HG02970 (cell line): ENCODE measurements around the gene MYB.

Experiments
- ATAC-seq: cut with Tn5 transposase; IDR thresholded peaks from one replicate; pipeline ENCODE4 v1.9.1; 2021; ENCODE audit warnings: mild to moderate bottlenecking, moderate library complexity, moderate number of reproducible peaks; ENCODE audit not compliant: unreplicated experiment, low FRiP score

The MYB gene

DNA sequence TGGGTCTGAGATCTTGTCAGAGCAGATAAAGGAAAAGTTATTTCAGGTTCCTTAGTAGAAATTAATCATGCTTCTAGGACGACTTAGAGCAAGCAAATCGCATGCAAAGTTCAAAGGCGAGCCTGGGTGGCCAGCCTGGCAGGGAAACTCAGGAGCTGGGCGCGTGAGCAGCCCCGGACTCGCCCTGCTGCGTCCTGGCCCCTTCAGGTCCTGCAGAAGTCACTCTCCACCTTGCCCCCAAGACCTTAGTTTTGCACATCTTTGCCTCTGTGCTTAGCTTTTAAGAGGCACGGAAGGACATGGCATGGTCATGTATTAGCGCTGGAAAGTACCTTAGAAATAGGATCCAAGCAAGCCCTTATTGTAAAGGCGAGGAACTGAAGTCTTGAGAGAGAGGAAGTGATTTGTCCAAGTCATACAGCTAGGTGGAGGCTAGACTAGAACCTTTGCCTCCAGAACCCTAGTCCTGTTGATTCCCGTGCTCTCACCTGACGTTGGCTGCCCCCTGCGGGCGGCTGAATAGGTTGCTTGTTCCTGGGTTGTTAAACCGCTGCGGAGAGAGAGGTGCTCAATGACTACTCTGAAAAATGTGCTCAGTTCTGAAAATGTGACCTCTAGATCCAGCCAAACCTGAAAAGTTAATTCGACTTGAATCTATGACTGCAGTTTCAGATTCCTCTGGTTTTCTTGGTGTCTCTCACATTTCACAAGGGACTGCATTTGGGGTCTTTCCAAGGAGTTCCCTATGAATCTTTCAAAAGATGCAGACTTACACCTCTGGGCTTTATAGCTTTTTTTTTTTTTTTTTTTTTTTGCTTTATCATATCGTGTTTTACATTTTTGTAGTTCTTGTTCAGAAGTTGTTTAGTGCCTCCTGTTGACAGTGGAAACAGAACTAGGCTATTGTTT is 2.7 kb downstream of the MYB start:
- ATAC-seq, result no peak

DNA sequence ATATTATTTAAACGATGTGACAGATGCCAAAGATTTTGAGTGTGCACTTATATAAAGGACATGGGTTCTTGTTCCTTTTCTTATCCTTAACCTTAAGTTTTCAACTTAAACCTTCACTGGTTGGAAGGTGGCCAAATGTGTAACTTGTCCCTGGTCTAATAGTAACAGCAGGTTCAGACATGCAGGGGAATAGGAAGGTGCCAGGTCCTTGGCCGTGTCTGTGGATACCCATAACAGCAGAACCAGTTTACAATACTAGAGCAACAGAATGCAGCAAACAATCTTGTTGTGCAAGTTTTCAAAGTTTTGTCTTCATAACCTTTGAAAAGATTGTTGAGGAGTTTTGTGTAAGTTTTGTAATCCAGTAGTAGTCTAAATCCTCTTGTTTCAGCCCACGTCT is 4.4 kb downstream of the MYB start:
- ATAC-seq, result no peak

DNA sequence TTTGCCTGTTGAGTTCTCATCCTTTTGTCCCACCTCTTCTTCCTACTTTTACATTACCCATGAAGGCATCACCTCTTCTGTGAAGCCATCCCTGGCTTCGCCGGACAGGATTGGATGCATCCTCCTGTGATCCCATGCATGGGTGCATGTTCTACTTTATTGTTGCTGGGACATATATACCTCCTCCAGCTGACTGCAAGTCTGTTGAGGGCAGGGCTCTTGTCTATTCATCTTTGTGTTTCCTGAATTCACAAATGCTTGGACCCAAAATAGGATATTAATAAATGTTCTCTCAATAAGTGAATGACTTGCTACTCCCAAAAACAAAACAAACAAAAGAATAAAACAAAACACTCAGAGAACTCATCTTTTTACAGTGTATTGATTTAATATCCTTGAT is 5.1 kb downstream of the MYB start:
- no peak for ATAC-seq

DNA sequence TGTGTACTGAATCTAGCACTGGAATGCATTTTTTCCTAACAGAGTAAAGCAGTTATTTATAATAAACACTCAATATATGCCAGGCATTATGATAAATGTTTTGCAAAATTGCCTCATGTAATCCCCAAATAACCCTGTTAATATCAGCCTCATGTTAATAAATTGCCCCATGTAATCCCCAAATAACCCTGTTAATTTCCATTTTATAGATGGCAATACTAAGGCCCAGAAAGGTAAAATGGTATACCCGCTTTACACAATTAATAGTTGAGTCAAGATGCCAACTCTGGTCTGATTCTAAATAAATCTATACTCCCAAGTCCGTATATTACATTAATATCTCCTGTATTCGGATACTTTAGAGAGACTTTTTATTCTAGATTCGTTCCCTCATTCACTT is 6.3 kb downstream of the MYB start:
- no peak for ATAC-seq

DNA sequence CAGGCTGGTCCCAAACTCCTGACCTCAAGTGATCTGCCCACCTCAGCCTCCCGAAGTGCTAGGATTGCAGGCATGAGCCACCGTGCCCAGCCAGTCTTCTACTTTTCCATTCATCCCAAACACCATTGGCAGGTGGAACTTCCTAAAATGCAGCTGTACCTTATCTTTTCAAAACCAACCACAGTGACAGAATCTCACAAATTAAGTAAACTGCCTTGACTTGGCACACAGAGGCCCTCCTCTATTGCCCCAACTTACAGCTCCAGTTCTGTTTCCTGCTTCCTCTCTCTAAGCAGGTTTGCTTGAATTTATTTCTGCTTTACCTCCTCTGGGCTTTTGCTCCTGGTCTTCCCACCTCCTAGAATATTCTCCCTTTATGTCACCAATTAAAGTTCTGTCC is 7.6 kb downstream of the MYB start:
- ATAC-seq, result no peak

DNA sequence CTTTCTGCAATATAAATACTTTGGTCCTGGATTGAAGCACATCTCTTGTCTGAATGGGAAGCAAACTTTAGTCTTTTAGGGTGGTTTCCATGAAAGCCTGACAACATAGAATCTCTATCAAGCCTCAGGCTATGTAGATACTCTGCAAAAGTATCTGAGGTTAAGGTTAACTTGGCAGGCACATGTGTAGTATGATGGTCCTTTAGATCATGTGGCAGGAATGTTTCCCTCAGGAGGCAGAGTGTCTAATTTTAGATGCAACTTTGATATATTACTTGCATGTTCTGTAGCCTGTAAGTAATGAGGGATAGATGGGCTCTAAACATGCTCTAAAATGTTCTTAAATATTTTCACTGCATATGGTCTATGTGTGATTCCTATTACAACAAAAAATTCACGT is 8.2 kb downstream of the MYB start:
- ATAC-seq, result no peak

DNA sequence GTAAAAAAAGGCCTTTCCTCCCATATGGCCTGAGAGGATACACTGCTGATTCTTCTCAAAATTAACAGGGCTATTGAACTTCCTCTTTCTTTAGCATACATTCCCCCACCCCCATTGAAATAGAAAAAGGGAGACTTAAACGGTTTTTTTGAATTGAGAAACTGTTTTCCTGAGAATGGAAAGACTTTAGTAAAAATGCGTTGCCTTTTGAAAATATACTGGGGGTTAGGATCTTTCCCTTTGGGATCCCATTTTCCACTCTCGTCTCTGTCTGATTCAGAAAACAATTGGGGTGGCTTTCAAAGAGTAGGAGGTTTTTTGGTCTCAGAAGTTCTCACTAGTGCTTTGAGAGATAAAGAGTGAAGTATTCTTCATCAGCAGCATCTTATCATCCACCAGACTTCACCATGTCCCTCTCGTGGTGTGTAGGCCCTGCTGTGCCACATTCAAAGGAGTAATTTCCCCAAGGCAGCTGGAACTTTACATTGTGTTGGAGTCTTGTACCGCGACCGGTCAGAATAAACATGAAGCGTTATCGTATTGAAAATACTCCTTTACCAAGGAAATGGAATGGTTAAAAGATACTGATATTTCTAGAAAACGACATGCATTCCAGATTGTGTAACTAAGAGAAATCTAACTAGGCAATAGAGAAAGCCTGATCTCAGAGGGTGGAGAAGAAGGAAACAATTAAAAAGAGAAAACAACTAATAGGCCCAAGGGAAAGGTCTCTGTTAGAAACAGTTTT is 10.6 kb downstream of the MYB start:
- no peak for ATAC-seq

DNA sequence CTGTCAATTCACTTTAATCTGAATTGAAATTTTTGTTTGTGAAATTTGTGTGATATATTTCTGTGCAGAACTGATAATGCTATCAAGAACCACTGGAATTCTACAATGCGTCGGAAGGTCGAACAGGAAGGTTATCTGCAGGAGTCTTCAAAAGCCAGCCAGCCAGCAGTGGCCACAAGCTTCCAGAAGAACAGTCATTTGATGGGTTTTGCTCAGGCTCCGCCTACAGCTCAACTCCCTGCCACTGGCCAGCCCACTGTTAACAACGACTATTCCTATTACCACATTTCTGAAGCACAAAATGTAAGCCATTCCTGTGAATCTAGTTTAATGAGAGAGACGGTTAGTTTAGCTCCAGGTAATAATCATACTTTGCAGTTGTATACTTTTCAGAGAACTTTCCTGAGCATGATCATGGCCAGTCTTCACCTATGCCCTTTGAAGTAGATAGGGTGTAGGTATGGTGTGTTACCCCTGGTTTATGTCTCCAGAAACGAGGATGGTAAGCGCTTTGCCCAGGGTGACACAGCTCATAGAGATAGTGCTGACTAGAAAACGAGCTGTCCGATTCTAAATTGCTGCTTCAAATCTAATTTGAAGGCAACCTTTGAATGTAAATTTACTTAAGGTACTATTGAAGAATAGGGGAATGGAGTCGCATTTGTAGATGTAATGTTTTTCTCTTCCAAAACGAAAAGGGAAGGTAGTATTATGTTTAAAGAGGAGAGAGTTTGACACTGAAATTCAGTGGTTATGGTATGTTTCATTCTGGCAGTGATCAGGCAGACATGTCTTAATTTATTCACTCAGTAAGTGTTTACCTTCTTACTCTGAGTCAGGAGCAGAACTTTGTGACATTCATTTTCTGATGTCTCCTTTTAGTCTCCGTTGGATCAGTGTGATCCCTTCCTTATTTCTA is 11.4 kb downstream of the MYB start:
- no peak for ATAC-seq

DNA sequence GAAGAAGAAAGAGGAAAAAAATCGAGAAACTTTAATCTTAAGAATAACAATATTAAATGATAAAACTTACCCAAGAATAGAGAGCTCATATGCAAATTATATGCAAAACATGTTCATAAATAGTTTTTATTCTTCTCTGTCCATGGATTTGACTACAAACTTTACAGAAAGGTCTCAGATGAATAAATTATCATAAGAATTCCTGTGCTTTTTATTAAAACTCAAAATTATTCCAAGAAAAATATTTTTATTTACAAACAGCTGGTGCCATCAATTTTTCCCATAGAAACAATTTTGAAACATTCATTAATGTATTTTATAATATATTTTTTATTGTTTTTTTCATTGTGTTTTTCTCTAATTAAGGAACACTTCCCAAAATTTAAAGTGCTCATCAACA is 12.1 kb downstream of the MYB start:
- ATAC-seq, result no peak

DNA sequence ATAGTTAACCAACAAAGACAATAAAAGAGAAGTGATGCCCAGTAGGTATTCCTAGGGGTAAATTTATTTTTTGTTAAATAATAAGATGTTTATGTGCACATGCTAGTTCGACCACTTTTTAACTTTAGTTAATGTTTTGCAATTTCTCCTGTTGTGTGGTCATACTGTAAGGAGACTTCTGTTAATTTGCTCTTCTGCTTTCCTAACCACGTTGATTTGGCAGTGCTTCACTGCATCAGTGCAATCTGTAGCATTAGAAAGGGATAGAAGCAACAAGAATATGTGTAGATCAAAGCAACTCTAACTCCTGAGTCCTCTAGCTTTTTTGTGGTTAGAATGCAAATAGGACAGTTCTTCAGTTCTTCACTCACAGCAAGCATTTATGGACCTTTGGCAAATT is 13.9 kb downstream of the MYB start:
- no peak for ATAC-seq

DNA sequence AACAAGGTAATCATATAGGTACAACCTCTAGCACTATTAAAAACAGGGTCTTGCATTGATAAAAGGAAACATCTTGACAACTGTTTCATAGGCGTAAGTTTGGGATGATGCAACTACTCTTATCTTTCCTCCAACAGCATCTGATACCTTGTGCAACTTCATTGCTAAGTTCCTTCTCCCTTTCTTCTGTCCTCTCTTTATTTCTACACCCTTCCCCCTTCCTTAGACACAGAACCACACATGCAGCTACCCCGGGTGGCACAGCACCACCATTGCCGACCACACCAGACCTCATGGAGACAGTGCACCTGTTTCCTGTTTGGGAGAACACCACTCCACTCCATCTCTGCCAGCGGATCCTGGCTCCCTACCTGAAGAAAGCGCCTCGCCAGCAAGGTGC is 14.4 kb downstream of the MYB start:
- no peak for ATAC-seq

DNA sequence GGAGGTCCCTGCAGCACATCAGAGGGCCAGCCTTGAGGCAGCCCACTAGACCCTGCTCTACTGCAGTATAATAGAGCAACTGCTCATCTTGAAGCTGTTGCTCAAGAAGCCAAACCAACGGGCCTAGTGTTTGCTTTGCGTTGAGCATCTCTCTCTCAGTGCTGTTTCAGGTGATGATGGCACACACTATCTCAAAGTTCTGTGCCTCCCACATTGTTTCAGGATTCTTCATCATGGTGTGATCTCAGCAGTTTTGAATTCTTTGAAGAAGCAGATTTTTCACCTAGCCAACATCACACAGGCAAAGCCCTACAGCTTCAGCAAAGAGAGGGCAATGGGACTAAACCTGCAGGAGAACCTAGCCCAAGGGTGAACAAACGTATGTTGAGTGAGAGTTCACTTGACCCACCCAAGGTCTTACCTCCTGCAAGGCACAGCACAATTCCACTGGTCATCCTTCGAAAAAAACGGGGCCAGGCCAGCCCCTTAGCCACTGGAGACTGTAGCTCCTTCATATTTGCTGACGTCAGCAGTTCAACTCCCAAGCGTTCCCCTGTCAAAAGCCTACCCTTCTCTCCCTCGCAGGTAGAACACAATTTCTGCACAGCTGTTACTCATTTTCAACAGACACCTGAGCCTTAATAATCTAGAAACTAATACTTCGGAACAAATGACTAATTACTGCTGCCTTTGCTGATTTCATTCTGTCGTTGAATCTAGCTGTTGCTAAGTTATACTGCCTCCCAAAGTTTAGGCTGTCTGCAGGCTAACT is 15.8 kb downstream of the MYB start:
- no peak for ATAC-seq

DNA sequence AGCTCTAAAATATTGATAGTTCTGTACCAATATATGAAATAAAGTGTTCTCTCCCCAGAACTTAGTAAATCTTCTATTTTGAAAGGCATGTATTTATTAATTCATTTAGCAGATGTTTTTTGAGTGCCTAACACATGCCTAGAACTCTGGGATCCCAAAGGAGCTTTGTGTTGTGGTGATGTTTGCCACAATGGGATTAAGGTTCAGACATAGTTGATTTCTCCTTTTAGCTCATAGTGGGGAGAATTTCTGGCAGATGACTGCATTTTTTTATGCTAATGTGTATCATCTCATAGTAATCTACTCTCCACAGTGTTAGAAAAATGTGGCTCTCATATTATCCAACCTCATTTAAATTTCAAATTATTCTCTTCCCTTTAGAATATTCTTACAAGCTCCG is 21.7 kb downstream of the MYB start:
- no peak for ATAC-seq

DNA sequence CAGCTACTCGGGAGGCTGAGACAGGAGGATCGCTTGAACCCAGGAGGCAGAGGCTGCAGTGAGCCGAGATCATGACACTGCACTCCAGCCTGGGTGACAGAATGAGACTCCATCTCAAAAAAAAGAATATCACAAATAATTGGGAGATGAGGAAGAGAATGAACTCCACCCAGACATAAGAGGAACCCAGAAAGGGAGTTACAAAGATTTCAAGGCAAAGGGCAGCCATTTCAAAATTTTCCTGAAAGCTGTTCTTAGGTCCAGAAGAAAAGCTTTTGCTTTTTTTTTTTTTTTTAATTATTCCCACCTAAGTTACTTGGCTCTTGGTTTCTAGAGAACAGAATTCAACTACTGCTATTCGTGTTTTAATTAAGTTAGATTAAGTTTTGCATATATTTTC is 23.8 kb downstream of the MYB start:
- ATAC-seq, result no peak

DNA sequence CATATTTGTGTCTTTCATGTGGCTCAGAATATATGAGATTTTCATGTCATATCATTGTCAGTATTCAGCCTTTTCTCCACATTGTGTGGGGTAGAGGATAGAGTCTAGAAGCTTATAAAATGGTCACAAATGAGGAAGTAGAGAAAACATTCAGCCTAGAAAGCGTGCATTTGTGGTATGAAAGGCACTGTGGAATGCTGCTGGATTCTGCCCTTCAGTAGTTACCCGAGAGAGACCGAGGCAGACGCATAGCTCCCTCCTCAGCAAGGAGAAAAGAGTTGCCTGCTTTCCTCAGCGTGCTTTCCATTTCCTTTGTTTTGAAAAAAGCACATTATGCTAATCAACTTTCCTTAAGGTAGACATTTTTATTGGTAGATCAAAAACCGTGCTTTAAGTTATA is 28.7 kb downstream of the MYB start:
- ATAC-seq, result no peak

DNA sequence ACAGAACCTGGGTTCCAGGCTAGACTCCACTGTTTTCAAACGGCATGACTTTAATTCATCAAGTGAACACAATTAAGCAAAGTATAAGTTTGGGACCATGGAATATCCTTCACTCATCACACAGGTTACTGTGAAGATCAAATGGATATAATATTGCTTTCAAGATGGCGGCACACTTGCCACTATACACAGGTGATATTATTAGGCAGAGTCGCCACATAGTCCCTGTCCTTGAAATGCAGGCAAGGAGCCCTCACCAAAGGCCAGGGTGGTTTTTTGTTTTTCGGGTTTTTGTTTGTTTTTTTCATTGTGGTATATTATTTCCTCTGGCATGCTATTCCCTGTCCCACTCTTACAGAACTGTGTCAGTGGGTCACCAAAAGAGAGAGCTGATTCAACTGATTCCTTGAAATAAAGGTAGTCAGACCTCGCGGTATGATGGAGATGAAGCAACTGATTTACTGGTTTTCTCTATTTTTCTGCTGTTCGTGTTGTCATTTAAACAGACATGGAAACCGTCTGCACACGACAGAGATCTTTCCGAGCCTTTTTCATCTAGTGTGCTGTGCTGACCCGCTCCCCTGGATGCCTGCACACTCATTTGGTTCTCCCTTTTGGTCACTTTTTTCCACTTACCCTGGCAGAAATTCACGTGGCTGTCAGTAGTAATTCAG is 29.7 kb downstream of the MYB start:
- ATAC-seq, result no peak

DNA sequence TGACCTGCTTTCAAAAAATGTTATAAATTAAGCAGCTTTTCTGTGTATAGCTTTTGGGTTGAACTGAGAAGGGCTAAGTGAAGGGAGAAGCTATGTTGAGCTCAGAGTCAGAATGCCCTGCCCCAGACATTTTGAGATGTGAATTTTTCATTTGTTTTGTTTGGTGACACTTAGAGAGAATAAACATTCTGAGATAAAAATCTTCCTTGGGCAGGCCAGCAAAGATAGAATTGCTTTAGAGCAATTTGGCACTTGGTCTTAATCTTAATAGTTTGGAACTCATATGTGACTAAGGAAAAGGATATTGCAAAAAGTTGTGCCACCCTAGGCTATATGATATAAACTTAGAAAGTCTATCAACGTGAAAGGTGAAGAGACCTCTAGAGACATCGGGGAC is 30.2 kb downstream of the MYB start:
- no peak for ATAC-seq

DNA sequence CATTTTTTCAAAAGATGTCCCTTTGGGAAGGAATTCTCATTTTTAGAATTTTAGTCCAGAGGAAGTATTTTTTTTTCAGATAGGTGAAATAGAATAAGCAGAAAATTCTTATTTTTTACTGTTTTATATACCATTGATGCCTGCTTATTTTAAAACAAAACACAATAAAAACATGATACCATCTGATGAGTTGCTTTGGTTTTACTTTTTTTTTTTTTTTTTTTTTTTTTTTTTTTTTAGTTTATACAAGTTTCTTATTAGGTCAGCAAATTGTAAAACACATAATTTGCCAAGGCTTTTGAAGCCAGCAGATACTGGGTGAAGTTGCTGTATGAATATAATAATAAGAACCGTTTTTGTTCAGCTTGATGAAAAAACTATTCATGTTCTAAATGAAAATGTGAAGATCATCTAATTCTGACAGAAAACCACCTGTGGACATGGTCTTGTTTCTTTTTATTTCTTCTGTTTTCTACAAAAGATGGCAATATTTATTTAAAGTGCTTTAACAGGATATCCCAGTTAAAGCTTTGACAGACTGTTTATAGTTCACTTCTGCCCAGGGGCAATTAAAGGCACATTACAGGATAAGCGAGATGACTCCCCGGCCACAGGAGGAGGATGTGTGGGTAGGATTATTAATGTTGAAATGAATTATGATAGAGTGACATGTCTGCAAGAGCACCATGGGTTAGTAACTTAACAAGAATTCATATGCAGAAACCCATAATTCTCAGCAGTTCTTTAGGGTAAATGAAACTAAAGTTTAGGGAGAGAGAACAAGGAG is 31.1 kb downstream of the MYB start:
- ATAC-seq, result no peak

DNA sequence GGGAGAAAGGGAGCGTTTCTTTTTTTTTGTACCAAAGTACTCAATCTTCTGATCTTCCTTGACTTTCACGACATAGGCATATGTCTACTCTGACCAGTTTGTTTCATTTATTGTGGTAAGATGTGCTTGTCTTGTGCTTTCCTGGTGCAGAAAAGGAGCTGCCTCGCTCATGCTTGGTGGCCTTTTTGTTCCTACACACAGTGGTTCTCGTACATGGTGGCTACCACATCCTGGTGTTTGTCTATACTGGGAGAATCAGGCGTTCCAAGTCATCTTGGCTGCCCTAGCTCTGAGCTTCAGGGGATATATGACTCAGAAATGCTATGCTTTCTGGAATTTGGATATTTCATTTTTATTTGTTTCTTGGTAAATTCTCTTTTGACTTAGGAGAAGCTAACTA is 31.8 kb downstream of the MYB start:
- ATAC-seq, result no peak
